Endothelial cell of umbilical vein (primary cell): ENCODE measurements around the gene VEPH1. TPM values are rescaled to one million over a fixed set of nuclear protein-coding genes. Genes with fewer than 3 reads are reported as not detected.

Source experiments
- BruUV-seq: library from RNA; stranded (reverse); fragments of 400-500 nt; replicated peaks from 2 replicates; lab custom pipeline; 2021; lab: Mats Ljungman, UMichigan
- CTCF ChIA-PET: fragments of 300-600, 350-600 bp; sonication (Branson Sonifier 250); formaldehyde crosslinking; loops from one replicate; lab custom pipeline; 2021; ENCODE audit warnings: antibody characterized with exemption, inconsistent platforms; lab: Charles Lee
- POLR2A ChIA-PET: fragments of 300-600, 350-600 bp; sonication (Branson Sonifier 250); formaldehyde crosslinking; loops from one replicate; lab custom pipeline; 2021; ENCODE audit warnings: antibody characterized with exemption, inconsistent platforms; lab: Charles Lee
- DNase-seq: peaks from one replicate; pipeline ENCODE4 v3.0.0-alpha.2; 2011; ENCODE audit warnings: low read depth, low spot score
- FAIRE-seq: peaks from 2 replicates; lab custom pipeline; 2011; peaks lifted over from hg19 to GRCh38; lab: Jason Lieb, UNC
- H2AFZ ChIP-seq: 2 replicates; pipeline ENCODE4 v1.6.0; 2012; ENCODE audit warnings: low read depth, low read length, control low read depth, inconsistent platforms
- H3K27ac ChIP-seq: 2 replicates; pipeline ENCODE4 v1.5.1; 2011; ENCODE audit warnings: low read depth, mild to moderate bottlenecking, control low read depth, low read length, moderate library complexity; ENCODE audit not compliant: insufficient read depth
- H3K27me3 ChIP-seq, 2 experiments: 2 replicates each; pipeline versions ENCODE4 v1.6.0 to v1.6.1; 2011; ENCODE audit warnings: low read length in 2 of 2, mixed read lengths in 1 of 2; ENCODE audit not compliant: control insufficient read depth in 2 of 2, insufficient read depth in 2 of 2
- H3K36me3 ChIP-seq, 2 experiments: 2 replicates in 1 of 2; 3 replicates in 1 of 2; pipeline ENCODE4 v1.5.1; 2011; ENCODE audit warnings: low read length in 2 of 2, mild to moderate bottlenecking in 1 of 2, moderate library complexity in 1 of 2; ENCODE audit not compliant: control insufficient read depth in 2 of 2, insufficient read depth in 2 of 2; ENCODE audit errors: extremely low read depth in 1 of 2
- H3K4me1 ChIP-seq: 3 replicates; pipeline ENCODE4 v1.5.1; 2011; ENCODE audit warnings: mild to moderate bottlenecking, low read length; ENCODE audit not compliant: control insufficient read depth, insufficient read depth; ENCODE audit errors: extremely low read depth
- H3K4me2 ChIP-seq: 2 replicates; pipeline ENCODE4 v1.6.1; 2011; ENCODE audit warnings: low read length, control low read depth, mixed read lengths; ENCODE audit not compliant: insufficient read depth
- H3K4me3 ChIP-seq, 3 experiments: fragments of 200-600 bp in 1 of 3; sonication (generic), shearing (Covaris generic) in 1 of 3; replicated peaks in 1 of 3; 2 replicates each; pipeline ENCODE4 v1.5.1; 2011 to 2016; ENCODE audit warnings: control low read depth in 3 of 3, low read length in 3 of 3, mild to moderate bottlenecking in 2 of 3, inconsistent platforms in 1 of 3, low read depth in 1 of 3, moderate library complexity in 1 of 3; ENCODE audit not compliant: insufficient read depth in 1 of 3
- H3K79me2 ChIP-seq: 2 replicates; pipeline ENCODE4 v1.6.0; 2012; ENCODE audit warnings: low read length, inconsistent platforms; ENCODE audit not compliant: control insufficient read depth, insufficient read depth
- H3K9ac ChIP-seq: replicated peaks from 2 replicates; pipeline ENCODE3; 2011; ENCODE audit warnings: low read length, control low read depth; ENCODE audit not compliant: insufficient read depth; ENCODE audit errors: extremely low read depth
- H3K9me1 ChIP-seq: replicated peaks from 3 replicates; pipeline ENCODE4 v1.6.0; 2011; ENCODE audit warnings: mild to moderate bottlenecking, low read length; ENCODE audit not compliant: control insufficient read depth, insufficient read depth; ENCODE audit errors: extremely low read depth
- H3K9me3 ChIP-seq: replicated peaks from 2 replicates; pipeline ENCODE4 v1.5.1; 2012; ENCODE audit warnings: low read length, inconsistent platforms; ENCODE audit not compliant: control insufficient read depth, insufficient read depth
- H4K20me1 ChIP-seq: replicated peaks from 2 replicates; pipeline ENCODE3; 2011; ENCODE audit warnings: mild to moderate bottlenecking, low read length; ENCODE audit not compliant: control insufficient read depth, insufficient read depth; ENCODE audit errors: extremely low read depth
- CTCF ChIP-seq, 2 donors: IDR thresholded peaks; 1 replicate in 1 of 2; 2 replicates in 1 of 2; pipeline ENCODE4 v1.5.1; 2011; ENCODE audit warnings: low read length in 2 of 2, mild to moderate bottlenecking in 2 of 2, moderate library complexity in 2 of 2, control low read depth in 1 of 2, inconsistent platforms in 1 of 2, low read depth in 1 of 2; ENCODE audit not compliant: insufficient read depth in 1 of 2; ENCODE audit errors: extremely low read depth in 1 of 2
- EZH2 ChIP-seq: IDR thresholded peaks from 2 replicates; pipeline ENCODE4 v1.6.1; 2012; ENCODE audit warnings: borderline replicate concordance, low read depth, mild to moderate bottlenecking, moderate library complexity, low read length, inconsistent platforms; ENCODE audit not compliant: severe bottlenecking
- FOS ChIP-seq: IDR thresholded peaks from 2 replicates; pipeline ENCODE4 v1.6.1; 2011; ENCODE audit warnings: mild to moderate bottlenecking, low read length, moderate library complexity, borderline replicate concordance; ENCODE audit not compliant: insufficient read depth
- GATA2 ChIP-seq: IDR thresholded peaks from 2 replicates; pipeline ENCODE4 v1.7.0; 2011; ENCODE audit warnings: low read depth, mild to moderate bottlenecking, moderate library complexity, mixed read lengths, low read length; ENCODE audit not compliant: insufficient read length, insufficient read depth
- JUN ChIP-seq: IDR thresholded peaks from 2 replicates; pipeline ENCODE4 v1.6.1; 2011; ENCODE audit warnings: borderline replicate concordance, low read depth; ENCODE audit not compliant: insufficient read length, insufficient read depth
- MYC ChIP-seq: IDR thresholded peaks from one replicate; pipeline ENCODE4 v1.6.1; 2011; ENCODE audit warnings: mild to moderate bottlenecking, low read depth, low read length
- POLR2A ChIP-seq: IDR thresholded peaks from 2 replicates; pipeline ENCODE4 v1.6.1; 2012; ENCODE audit warnings: low read depth, mild to moderate bottlenecking, control low read depth, low read length
- POLR2AphosphoS5 ChIP-seq: IDR thresholded peaks from 2 replicates; pipeline ENCODE4 v1.6.1; 2012; ENCODE audit warnings: low read depth, mild to moderate bottlenecking, control low read depth, low read length, moderate library complexity; ENCODE audit not compliant: insufficient read depth
- dilution Hi-C: fragments of 300-500 bp; cut with MboI; formaldehyde crosslinking; loops from one replicate; pipeline ENCODE4 v1.15.0; 2019; ENCODE audit warnings: low sequenced_read_pairs; ENCODE audit not compliant: extremely low pct_ligation_motif_present
- intact Hi-C: fragments of 100-400 bp; cut with micrococcal nuclease; formaldehyde crosslinking; loops from one replicate; pipeline ENCODE4 v1.10.0; 2022
- polyA plus RNA-seq, 4 experiments: library from polyadenylated mRNA; depleted of rRNA in 3 of 4; stranded (reverse) in 3 of 4; unstranded in 1 of 4; fragments of >200 nt; gene quantifications; 2 replicates each; pipeline versions ENCODE4 v1.2.1 to v1.2.3, GENCODE V29; 2011 to 2012; ENCODE audit warnings: missing spikeins in 1 of 4
- total RNA-seq: library from RNA; stranded (reverse); gene quantifications from 2 replicates; pipeline ENCODE4 v1.2.3, GENCODE V29; 2021

Gene VEPH1
- total and polyA plus RNA-seq, 2 donors (not counting 3 experiments of a cell fraction or from before 2014, with no cell fraction given), result 42.9 to 136 TPM

- intact Hi-C loops (no loop called here), dilution Hi-C loops (no loop called here)
- H3K36me3 ChIP-seq, result no peaks in the 10 kb centered on the region
- H3K9ac ChIP-seq, result no peak overlapping the region
- no peak for DNase-seq
- H3K27me3 ChIP-seq, result no peaks in the 10 kb centered on the region
- POLR2A ChIA-PET, result no interaction called here
- no peaks in the 10 kb centered on the region for H4K20me1 ChIP-seq
- no peak for FAIRE-seq
- CTCF ChIA-PET, result no interaction called here
- no peak overlapping the region for H2AFZ ChIP-seq
- BruUV-seq, result no TSS peak
- H3K4me3 ChIP-seq, result no peak overlapping the region
- no peaks in the 10 kb centered on the region for H3K9me3 ChIP-seq
- no peak overlapping the region for H3K27ac ChIP-seq
- TF ChIP-seq GATA2 (no peak), MYC (no peak), FOS (no peak), EZH2 (no peak)
- peaks cover 3% of the 10 kb centered on the region for H3K4me1 ChIP-seq
- no peaks in the 10 kb centered on the region for H3K79me2 ChIP-seq
- H3K9me1 ChIP-seq, result no peaks in the 10 kb centered on the region
- no peak overlapping the region for H3K4me2 ChIP-seq
These were observed 183.5 kb downstream of the VEPH1 start for GRCh38 chr3:157319672-157320071.

DNA sequence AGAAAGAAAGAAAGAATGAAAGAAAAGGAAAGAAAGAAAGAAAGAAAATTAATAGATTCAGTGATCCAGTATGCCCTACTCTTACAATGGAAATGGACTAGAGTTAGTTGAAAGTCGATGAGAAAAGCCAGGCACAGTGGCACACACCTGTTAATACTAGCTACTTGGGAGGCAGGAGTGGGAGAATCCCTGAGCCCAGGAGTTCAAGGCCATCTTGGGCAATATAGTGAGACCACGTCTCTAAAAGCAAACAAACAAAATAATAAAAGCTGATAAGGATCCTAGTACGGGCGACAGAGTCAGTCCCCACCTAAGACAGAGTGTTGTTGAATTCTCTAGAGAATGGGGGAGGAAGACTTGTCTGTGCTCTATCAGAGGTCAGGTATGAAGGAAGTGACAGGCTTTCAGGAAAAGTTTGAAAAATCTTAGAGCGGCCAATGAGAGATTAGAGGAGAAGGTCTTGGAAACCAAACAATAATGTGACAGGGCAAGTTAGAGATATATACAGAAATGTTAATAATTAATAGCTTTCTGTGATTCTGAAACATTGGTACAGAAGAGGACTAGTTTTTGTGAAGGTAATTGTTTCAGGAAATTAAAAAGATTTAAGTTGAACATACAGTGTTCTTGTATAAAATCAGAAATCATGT is 184.5 kb downstream of the VEPH1 start:
- Histone ChIP-seq H3K27me3 (no peaks in the 10 kb centered on the region), H3K9ac (no peak overlapping the region), H3K4me1 (peaks cover 3% of the 10 kb centered on the region), H3K4me2 (no peak overlapping the region), H4K20me1 (no peaks in the 10 kb centered on the region), H3K36me3 (no peaks in the 10 kb centered on the region), H2AFZ (no peak overlapping the region), H3K79me2 (no peaks in the 10 kb centered on the region), H3K9me3 (no peaks in the 10 kb centered on the region), H3K9me1 (no peaks in the 10 kb centered on the region), H3K27ac (no peak overlapping the region), H3K4me3 (no peak overlapping the region)
- FAIRE-seq, result no peak
- BruUV-seq, result no TSS peak
- TF ChIP-seq FOS (no peak), JUN (no peak), EZH2 (no peak), POLR2A (no peak), CTCF (IDR thresholded peaks at IDR 0.05; ENCODE audit: extremely low read depth in 1 of 2, insufficient read depth in 1 of 2, low read depth in 1 of 2, low read length in 2 of 2) (no peak), POLR2AphosphoS5 (no peak), GATA2 (no peak)
- POLR2A ChIA-PET, result no interaction called here
- dilution Hi-C loops (no loop called here), intact Hi-C loops (no loop called here)
- CTCF ChIA-PET, result no interaction called here
- no peak for DNase-seq
